GM18868 (cell line): Measurements from ENCODE around the gene KPNB1.
"Not testable (repeated sequence)": the region's sequence is repeated elsewhere in the genome, so short reads cannot be mapped to it uniquely, and the experiment has no call there.

Experiments used
- ATAC-seq: cut with Tn5 transposase; IDR thresholded peaks from one replicate; pipeline ENCODE4 v1.9.1; 2021; ENCODE audit warnings: mild to moderate bottlenecking, moderate library complexity; ENCODE audit not compliant: unreplicated experiment

KPNB1 gene

DNA sequence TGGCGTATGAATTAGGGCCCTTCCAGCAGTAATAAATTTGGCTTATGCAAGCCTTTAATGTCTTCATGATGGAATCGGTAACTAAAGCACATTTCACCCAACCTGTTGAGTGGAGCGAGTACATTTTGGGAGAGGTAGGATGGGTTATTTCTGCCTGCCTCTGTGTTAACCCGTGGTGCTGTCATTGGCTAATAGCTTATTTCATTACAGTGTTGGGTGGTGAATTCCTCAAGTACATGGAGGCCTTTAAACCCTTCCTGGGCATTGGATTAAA is 26.4 kb downstream of the KPNB1 start:
- no peak for ATAC-seq

DNA sequence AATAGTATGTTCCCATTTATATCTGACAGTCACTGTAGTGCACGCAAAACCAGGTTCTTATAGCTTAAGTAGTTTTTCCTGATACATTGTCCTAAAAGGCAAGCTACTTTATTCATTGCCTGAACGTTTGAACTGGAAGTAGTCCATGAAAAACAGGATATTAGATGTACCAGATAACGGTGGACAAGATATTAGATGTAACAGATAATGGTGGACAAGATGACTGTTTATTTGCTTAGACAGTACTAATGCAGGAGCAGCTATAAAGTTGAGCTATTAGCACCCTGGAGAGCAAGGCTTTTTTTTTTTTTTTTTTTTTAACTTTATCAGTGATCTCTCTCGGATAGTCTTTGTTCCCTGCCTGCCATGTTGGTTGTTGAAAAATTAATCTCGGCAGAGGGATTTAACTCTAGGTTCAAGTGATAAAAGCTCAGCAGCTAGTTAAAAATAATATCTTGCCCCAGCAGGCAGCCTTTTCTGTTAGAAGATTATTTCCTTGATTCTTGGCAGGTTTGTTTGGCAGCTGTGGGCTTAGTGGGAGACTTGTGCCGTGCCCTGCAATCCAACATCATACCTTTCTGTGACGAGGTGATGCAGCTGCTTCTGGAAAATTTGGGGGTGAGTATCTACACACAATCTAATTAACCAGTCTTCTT is 26.9 kb downstream of the KPNB1 start:
- ATAC-seq = no peak

DNA sequence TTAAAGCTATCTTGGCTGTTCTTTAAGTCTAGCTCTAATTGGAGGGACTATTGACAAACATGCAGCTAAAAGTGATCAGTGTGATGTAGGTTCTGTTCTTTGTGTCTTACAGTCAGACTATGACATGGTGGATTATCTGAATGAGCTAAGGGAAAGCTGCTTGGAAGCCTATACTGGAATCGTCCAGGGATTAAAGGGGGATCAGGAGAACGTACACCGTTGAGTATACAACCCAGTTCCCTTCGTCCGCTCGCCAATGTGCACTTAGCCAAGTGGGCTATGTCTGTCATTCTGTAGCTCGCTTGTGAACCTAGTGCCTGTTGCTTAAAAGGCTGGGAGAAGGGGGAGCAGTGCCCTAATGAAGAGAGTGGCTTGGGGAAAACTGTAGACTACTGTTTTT is 28.5 kb downstream of the KPNB1 start:
- ATAC-seq = no peak

DNA sequence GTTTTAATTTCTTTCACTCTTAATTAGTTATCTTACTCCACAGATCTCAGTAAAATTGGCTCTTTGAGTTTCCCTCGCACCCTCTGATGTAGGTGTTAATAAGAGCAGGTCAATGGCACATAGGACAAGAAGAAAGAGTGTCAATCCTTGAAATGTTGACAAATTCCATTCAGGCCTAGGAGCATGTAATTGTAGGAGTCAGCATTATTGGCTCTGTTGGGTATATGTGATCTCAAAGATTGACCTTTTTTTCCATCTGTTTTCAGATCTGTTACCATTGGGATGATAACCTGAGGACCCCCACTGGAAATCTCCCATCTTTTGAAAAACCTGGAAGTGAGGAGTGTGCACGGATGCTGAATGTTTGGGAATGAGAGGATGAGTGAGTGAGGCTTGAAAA is 32.4 kb downstream of the KPNB1 start:
- no peak for ATAC-seq

DNA sequence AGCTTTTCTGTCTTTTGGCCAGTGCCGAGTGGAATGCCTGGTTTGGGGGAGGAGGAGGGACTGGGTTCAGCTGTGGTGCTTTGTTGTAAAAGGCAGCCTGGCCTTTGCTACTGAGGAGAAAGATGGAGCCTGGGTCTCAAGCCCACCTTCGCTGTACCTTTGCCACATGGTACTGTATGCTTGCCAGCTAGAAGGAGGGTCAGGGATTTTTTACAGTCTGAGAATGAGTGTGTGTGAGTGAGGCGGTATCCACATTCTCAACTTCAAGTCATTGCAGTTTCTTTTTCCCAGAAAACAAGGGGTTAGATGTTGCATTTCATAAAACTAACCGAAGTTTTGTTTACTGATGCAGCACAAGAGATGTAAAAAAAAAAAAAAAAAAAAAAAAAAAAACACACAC is 33.0 kb downstream of the KPNB1 start:
- ATAC-seq = not testable (repeated sequence)

DNA sequence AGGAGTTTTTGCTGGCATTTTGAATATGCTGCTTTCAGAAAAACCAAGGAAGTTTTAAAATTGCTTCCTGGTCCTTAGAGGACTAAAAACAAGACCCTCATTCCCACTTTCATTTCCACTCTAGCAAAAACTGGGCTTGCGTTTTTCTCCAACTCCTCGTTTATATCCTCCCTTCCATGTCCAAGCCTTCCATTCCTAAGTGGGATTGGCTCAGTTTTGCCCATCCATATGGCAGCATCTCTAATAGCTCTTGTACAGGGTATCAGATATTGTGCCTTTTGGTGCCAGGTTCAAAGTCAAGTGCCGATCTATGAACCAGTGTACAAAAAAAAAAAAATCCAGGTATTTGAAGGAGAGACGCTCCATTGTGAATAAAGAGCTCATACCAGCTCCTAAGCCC is 34.3 kb downstream of the KPNB1 start:
- ATAC-seq = no peak

DNA sequence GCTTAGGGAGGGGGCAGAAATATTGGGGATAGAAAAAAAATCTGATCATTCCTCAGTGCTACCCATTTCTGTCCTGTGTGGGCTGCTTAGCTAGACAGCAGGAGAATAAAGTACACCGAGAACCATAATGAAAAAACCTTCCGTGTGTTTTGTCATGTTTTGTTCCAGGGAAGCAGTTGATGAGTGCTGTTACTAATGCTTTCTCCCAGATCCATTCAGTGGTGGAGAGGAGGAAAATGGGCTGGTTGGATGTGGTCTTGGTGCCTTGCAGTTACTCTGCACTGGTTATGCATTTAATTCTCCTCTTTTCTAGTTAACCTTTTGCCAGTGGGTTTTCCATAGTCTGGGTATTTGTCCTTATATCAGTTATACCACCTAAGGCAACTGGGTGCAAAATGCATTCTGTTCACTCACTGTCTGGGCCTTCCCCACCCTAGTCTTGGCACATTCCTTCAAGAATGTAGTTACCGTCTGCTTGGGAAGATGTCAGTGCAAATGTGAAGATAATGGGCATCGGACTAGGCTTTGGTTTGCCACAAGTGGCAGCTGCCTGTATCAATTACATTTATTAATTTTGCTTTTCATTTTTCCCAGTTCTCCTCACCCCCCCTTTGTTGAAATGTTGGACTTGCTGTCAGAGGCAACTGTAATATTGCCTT is 34.9 kb downstream of the KPNB1 start:
- no peak for ATAC-seq

DNA sequence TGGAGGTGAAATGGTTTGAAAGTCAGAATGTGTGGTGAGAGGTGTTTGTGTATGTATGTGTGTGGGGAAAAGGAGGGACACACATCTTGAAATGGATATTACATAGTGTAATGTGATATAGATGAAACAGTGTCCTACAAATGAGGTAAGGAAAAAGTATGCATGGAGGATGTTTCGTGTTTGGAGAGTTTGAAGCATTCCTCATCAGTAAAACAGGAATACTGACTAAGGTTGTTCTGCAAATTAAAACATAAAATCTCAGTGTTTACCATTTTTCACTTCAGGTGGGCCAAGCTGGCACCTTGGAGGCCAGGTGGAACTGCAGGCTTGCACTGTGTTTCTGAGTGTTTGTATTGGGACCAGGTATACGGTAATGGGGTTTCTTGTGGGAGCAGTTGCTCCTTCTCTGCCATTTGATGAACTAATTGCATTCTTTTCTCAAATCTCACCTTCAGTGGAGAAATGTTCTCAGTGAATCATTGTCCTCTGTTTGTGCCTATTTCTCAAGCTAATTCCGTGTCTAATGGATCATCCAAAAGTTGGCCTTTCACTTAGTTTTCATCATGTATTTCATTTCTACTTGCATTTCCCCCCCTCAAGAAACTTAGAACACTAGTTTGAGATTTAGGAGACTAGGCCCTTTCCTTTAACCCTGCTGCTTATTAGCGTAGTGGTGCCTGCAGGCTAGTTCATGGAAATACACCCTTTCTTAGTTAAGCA is 36.0 kb downstream of the KPNB1 start:
- ATAC-seq = no peak

DNA sequence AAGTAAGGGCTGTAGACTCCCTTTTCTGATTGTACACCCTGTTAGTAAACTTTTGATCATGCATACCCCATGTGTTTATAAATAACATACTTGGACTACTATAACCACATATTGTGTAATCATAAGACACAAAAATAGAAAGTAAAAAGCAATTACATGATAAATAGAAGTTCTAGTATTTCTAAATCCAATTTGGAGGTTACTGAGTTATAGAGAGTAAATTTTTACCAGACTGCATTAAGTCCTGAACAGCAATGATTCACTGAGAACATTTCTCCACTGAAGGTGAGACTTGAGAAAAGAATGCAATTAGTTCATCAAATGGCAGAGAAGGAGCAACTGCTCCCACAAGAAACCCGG is 36.5 kb downstream of the KPNB1 start:
- ATAC-seq = no peak

DNA sequence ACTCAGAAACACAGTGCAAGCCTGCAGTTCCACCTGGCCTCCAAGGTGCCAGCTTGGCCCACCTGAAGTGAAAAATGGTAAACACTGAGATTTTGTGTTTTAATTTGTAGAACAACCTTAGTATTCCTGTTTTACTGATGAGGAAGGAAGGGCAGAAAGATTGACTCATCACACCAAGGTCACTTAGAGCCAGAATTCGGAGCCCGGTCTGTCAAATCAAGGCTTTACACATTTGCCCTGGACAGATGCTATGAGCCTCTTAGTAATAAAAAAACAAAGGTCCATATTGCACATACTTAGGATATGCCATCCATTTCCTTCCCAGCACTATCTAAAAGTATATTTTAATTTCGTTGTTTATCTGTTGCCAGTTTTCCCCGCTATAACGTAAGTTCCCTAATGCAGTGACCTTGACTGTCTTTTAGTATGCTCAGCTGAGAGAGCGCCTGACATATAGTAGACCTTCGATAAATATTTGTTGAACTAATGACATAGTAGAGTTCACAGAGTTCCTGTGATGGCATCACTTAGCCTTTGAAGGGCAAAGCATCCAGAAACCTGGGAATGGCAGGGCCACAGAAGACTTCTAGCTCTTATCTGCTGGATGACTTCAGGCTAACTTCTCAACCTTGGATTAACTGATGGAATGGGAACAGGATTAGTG is 37.1 kb downstream of the KPNB1 start:
- ATAC-seq = no peak

DNA sequence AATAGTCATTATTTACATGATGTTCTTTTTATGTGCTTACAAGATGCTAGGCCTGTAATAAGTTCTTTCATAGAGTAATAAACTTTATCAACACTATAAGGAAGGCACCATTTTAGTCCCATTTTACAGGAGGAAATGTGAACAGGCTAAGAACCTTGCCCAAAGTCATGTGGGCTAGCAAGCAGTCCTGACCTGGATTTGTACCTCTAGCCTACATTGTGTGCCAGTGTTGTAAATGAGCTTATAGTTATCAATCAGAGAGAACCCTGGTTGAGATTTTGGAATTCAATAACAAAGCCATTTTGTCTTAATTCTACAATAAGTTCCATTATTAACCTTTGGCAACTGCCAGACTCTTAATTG is 37.6 kb downstream of the KPNB1 start:
- no peak for ATAC-seq

DNA sequence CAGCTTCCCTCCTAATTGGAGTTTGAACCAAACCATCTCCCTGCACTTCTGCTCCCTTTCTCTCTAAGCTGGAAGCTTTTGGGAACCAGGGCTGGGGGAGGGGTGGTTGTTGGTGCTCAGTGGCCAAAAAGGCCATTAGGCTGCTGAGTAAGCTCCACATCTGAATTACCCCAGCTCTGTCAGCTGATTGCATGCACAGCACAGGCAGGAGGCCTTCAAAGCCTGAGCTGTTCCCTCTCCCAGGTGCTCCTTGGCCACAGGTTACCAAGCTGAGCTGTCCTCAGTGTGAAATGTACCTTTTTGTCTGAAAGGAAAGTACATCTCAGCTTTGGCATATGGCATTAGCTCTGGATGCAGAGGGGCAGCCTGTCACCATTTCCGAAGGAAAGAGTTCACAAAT is 38.0 kb downstream of the KPNB1 start:
- no peak for ATAC-seq

DNA sequence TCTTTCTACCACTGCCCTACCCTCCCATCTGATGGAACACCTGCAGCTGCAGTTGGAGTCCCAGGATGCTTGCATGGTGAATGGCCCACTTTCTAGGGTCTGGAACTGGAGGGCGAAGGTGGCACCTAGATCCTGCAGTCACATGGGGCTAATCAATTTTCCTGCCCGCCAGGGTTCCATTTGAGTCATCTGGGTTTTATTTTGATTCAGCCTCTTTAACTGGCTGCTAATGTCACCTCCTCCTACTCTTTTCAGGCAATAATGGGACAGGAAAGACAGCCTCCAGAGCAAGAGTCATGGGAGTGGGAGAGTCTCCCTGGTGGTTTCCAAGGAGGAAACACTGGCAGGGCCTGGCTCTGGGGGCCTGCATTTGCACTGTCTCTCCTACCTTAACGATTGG is 40.4 kb downstream of the KPNB1 start:
- no peak for ATAC-seq

DNA sequence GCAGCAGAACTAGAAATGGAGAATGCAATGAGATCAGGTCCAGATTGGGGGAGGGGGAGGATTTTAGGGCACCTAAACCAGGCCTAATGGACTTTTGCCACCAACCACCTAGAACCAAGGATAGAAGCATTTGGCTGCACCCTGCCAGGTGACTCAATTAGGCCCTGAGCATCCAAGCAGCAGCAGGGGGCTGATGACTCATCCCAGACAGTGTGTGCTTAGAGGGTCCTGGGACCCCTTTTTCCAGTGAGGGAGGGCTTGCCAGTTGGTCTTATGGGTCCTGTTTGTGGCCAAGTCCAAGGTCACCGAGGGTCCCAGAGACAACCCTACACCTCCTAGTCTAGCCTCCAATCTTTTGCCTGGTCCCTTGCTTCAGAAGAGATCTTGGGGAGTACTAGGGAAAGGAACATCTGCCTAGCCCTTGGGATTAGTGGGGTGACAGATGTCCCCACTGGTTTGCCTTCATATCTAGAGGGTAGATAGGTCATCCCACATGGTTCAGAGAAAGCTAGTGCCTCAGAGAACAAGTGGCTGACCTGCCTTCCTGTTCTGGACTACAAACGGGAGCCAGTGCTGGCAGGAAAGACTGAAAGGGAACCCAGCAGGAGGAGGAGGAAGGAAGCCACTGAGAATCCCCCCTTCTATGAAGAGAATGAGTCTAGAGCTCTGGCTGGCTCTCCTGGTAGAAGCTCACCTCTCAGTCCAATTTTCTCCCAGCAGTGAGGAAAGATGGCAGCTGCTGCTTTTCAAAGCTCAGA is 42.6 kb downstream of the KPNB1 start:
- no peak for ATAC-seq

DNA sequence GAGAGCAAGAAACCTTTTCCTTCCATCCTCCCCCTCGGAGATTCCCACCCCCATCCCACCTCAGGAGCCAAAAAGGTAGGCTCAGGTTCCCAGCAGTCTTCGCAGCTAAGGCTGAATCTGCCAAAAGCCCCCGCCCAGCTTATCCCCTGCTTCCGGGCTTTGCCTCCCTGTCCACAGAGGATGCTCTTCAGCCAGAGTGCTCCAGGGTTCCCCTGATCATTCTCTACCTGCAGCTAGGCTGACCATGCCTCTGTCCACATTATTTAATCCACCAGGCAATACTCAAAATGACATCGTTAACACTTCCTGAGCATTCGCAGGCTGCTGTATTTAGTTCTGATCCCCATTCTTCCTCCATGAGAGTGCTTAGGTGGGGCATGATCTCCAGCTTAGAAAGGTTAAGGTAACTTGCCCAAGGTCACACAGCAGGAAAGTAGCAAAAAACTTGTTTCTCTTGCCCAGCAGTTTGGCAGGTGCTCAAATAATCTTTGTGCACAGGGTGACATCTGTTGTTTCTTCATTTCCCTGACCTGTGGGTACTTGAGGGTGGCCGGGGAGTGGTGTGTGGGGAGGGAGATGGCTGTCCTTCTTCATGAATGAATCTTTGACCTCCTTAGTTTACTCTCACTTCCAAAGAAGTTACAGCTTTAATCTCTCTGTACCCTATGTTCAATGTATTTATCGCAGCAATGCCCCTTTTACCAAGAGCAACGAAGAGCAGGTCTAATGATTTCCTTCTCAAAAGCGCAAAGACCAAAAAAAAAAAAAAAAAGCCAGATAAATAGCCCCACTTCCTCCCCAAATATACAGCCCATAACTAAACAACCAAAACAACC is 43.4 kb downstream of the KPNB1 start:
- ATAC-seq = no peak

DNA sequence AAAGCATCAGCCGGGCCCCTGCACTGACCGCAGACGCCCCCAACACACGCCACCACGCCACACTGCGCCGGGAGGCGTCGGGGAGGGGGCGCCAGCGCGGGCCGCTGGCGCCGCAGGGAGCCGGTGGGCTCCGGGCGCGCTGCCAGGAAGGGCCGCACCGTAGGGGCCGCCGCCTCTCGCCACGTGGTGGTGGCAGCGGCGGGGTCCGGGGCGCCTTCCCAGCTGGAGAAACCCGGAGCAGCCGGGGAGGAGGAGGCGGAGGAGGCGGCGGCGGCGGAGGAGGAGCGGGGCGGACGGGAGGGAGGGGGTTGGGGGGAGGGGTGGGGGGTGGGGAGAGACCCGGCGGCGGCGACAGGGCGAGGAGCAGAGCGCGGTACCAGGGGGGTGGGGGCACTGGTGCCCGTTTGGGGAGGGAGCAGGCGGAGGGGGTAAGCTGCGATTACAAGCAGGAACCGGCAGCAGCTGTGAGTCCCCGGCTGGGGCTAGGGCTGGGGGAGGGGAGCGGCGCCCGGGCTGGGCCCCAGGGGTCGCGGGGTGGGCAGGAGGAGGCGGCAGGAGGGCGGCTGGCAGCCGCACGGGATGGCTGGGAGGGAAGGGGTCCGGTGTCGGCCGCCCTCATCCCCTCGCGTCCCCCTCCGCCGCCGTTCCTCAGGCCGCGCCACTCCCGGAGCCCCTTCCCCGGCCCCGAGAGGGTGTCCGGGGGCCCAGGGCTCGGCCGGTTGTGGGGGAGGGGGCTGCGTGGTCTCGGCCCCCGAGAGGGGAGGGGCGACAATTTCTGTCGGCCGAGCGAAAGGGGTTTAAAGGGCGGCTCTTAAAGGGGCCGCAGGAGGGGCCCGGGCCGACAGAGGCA is 44.2 kb downstream of the KPNB1 start, which contains the start of gene TBKBP1:
Gene TBKBP1 (plus strand): TSS at position 431 of the 850 bp plus-strand sequence. CDS start 1,952 bp downstream, outside the sequence.
- no peak for ATAC-seq

DNA sequence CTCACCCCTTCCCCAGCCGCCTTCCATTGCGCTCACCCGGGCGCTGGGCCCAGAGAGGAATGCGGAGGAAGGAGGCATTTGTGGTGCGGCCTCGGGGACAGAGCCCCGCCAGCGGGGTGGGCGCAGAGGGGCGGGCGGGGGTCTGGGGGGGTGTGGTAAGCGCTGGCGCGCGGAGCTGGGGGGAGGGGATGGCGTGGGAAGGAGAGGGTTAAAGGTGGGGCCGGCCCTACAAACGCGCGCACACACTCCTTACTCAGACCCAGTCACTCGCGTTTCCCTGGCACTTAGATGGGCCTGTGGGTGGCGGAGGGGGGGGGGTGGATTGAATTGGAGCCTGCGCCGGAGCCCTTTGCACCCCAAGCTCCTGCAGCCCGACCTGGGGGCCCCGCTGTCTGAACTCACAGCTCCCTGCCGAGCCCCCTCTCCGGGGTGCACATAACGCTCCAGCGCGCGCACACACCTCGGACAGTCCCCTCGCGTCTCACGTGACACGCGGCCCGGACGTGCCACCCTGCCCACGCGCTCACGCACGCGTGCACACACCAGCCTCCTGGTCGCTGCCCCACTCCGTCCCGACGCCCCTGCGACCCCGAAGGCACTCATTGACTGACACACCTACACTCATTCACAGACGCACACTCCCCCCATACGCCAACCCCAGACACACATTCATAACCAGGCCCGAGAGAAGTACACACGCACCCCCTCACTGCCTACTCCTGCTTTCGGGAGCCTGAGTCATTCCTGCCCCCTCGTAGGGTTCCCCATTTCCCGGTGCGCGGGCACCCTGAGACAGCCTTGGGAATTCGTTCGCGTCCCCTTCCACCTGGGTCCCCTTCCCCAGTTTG is 45.1 kb downstream of the KPNB1 start:
- no peak for ATAC-seq
